Lung microvascular endothelial cell (primary cell): ENCODE measurements around the gene ABCG8. TPM values are rescaled to one million over a fixed set of nuclear protein-coding genes. Genes with fewer than 3 reads are reported as not detected.

ENCODE experiments used
- DNase-seq, 2 donors: peaks; one replicate each; pipeline versions ENCODE4 v3.0.0 to v3.0.0-alpha.2; 2010; ENCODE audit warnings: low read depth in 2 of 2
- total RNA-seq: library from RNA; depleted of rRNA; stranded (reverse); fragments of >200 nt; gene quantifications from 2 replicates; pipeline ENCODE4 v1.2.1, GENCODE V29; 2014

ABCG8 gene
- not detected in 2 replicates for total RNA-seq

DNA sequence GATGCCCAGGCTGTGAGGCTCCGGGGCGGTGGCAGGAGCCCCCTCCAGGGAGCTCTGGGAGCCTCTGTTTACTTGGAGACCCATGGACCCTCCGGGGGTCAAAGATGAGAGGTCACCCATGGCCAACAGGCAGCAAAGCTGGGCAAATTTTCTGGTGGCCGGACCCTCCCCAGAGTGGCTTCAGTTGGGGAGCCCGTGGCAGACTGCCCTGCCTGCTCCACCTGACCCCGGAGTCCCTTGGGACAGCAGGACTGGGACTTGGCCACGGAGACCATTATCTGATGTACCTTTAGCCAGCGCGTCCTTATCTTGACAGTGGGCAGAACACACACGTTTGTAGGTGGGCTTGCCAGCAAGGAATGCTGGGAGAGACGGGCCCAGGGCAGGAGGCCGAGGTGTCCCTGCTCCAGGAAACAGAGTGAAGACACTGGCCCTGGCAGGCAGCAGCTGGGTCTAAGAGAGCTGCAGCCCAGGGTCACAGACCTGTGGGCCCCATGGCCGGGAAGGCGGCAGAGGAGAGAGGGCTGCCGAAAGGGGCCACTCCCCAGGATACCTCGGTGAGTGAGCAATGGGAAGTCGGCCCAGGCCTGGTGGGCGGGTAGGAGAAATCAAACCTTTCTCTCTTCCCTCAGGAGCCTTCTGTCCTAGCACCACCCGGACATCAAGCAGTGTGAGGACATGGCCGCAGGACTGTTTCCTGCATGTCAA is at the start of gene ABCG8, which contains the start of gene ABCG5:
Gene ABCG8 (plus strand): TSS at position 412 of the 708 bp plus-strand sequence. CDS start 83 bp downstream, at position 495.
Gene ABCG5 (minus strand): TSS at position 280 of the 708 bp plus-strand sequence. CDS start 160 bp downstream, at position 120.
- DNase-seq: no peak

GRCh38 chr2:43790147-43790546 is 48.6 kb upstream of the ABCG8 start:
- no peak for DNase-seq

DNA sequence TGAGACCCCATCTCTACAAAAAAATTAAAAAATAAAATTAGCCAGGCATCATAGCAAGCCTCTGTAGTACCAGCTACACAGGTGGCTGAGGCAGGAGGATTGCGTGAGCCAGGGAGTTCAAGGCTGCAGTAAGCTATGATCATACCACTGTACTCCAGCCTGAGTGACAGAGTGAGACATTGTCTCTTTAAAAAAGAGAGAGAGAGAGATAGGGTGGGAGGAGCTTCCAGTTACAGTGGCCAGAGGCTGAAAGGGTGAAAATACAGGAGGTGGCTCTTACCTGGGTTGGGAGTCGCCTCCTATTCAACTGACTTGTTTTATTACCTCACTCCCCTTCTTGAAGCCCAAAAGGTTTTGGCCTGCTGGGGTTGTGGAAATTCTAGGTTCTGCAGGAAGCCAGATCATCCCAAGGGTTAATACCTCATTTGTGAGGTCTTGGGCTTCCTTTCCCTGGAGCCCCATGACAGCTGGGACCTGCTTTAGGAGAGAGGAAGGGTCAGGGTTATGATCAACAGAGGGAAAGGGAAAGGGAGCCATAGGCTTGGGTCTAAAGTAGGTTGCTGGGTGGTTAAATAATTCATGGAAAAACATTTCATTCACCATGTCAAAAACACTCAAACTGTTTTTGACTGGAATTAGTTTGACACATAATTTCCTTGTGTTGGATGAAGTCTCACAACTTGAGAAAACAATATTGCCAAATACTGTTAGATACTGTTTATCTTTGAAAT is 47.6 kb upstream of the ABCG8 start:
- DNase-seq: no peak

DNA sequence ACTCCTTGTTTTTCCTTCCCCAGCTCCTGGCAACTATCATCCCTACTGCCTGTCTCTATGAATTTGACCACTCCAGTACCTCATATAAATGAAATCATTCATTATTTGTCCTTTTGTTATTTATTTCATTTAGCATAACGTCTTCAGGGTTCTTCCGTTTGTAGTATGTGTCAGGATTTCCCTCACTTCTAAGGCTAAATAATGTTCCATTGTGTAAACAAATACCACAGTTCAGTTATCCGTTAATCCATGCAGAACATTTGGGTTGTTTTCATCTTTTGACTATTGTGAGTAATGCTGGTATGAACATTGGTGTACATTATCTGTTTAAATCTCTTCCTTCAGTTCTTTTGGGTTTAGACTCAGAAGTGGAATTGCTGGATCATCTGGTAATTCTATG is 46.1 kb upstream of the ABCG8 start:
- peak in 1 of 2 donors; percentile 2 for DNase-seq

GRCh38 chr2:43794956-43795355 is 43.8 kb upstream of the ABCG8 start:
- DNase-seq: no peak

DNA sequence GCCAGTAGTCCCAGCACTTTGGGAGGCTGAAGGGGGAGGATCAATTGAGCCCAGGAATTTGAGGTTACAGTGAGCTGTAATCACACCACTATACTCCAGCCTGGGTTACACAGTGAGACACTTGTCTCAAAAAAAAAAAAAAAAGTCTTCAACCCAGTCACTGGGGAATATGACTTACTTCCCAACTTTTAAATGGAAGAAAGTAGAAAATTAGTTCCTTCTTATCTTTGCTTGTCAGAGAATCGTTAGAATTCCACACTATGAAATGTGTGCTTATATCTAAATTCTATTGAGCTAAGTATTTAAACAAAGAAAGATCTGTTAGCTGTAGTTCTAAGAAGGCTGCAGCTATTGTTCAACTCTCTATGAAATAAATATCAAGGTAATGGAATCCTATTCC is 42.6 kb upstream of the ABCG8 start:
- DNase-seq: no peak

DNA sequence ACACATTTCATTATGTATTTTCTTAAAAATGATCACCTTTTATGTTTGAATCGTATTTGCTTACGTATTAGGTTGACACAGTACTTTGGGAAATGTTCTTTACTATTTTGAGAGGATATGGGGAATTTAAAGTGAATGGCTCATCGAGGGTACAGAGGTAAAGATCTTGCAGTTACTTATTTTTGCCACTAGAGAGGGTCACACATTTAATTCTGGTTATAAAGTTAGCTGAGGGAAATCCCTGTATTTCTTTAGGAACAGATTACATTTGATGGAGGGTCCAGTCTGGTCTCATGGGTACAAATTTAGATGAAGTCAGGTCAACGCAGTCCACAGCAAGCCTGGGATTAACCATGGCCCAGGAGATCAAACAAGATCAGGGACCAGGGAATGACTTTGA is 40.5 kb upstream of the ABCG8 start:
- no peak for DNase-seq

GRCh38 chr2:43800894-43801293 is 37.9 kb upstream of the ABCG8 start:
- DNase-seq: no peak

DNA sequence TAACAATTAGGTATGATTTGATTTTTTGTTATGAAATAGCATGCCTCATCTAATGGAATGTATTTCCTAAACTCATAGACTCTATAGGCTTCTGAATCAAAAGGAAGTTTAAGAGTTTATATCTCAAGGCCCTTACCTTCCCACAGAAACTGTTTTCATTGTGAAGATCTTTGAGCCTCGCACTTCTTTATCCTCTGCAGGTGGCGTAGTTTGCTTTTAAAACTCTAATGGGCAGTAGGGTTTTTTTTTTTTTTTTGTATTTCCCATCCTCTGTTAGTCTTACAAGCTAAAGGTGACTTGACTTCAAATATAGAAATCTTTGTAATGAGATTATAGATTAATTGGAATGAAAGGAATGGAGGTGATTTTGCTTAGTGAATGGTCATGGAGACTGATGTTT is 36.6 kb upstream of the ABCG8 start:
- no peak for DNase-seq

GRCh38 chr2:43803113-43803512 is 35.7 kb upstream of the ABCG8 start:
- no peak for DNase-seq

DNA sequence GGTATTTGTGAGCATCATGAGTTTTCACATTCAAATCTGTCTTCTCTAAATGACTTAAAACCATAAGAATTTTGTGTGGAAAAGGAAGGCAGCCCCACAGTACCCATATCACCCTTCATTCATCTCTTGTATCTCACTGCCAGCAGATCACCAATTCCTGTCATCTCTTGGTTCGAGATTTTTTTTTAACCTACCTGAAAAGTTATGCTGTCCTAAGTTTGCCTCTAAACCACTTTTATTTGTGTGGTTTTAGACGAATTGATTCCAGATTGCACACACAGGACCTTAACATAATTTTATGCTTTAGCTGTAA is 32.1 kb upstream of the ABCG8 start:
- DNase-seq: no peak

- DNase-seq: no peak
These were observed 28.3 kb upstream of the ABCG8 start for GRCh38 chr2:43810452-43810851.

DNA sequence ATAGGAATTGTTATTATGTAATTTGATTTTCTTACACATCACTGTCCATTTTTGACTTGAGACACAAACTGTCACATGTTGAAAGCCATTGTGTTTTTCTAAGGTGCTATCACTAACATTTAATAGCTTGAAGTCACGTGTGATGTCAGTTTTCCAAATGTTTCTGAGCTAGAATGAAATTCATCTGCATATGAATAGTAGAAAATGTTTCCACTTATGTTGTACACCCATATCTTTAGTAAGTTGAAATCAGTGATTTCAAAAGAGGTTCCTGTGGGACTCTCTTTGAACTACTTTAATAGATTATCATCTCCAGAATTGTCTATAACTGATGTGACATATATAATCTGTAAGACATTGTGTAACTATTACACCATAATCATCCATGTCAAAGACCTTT is 27.9 kb upstream of the ABCG8 start:
- DNase-seq: no peak

GRCh38 chr2:43812006-43812405 is 26.8 kb upstream of the ABCG8 start:
- DNase-seq: no peak

GRCh38 chr2:43812947-43813346 is 25.8 kb upstream of the ABCG8 start:
- DNase-seq: no peak

DNA sequence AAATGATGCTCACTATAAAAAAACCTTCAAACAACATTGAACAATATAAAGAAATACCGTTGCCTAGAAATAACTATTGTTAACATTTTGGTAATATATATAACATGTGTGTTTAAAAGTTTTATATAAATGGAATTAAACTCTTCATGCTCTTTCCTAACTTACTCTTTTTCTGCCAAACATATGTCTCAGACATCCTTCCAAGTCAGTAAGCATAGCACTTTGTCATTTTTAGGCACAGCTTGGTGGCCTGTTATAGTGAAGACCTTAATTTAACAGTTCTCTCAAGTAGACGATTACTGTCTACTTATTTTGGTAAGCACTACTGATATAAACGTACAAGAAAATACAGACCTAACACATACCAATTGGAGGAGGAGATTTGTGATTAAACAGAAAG is 24.1 kb upstream of the ABCG8 start:
- DNase-seq: no peak

DNA sequence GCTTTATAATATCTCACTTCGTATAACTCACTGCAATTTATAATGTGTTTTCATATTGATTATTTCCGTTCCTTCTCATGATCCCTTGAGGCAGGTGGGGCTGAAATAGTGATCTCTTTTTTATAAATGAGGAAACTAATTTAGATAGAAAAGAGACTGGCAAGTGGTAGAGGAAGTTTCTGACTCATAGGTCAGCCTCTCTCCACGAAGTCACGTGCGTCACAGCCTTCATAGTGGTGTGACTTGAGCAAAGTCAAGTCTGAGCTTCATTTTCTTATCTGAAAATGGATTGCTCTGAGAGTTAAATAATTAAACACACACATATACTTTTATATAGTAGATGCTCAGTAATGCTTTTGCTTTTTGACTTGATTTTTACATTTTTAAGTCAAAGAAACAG is 20.0 kb upstream of the ABCG8 start:
- peak; percentile 11 to 84 for DNase-seq

DNA sequence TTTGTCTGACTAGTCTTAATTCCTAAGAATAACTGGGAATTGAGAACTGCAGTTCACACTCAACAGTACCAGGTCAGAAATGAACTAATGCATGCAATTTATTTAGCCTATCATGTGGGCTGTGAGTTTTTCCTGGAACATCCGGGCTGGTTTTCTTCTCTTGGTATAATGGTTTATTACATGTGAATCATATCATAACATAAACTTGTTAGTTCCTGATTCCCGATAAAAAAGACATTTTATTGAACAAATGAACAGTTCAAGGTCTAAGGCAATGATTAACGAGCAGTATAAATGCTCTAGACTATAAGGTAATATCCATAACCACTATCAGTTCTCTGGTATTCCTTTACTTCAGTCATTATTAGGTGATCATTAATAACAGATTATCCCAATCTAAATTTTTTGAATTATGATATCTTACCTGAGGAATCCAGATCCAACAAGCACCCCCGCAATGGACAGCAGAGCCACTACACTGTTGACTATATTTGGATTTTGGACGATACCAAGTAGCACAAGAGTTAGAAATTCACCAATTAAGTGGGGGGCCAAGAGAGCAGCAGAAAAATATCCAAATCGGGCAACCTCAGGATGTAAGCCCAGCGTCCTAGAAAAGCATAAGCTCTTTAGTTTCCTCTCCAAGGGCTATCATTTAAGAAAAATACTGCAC is 19.1 kb upstream of the ABCG8 start:
- no peak for DNase-seq

DNA sequence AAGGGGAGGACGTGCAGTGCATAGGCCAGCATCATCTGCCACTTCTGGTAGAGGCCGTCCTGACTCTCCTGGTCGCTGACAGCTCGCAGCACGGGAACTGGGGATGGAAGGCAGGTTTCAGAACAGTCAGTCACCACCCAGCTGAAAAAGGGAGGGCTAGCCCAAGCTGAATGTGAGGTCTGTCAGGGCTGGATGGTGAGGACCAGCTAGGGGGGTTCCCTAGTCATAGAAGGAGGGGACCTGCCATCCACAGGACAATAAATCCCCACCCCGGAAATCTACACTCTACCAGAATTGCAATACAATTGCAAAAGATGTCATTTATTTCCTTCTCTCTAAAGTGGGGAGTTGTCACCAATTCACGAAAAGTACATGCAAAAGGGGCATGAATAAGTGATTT is 15.9 kb upstream of the ABCG8 start:
- DNase-seq: no peak

GRCh38 chr2:43823751-43824150 is 15.0 kb upstream of the ABCG8 start:
- DNase-seq: no peak

GRCh38 chr2:43824512-43824911 is 14.3 kb upstream of the ABCG8 start:
- no peak for DNase-seq

DNA sequence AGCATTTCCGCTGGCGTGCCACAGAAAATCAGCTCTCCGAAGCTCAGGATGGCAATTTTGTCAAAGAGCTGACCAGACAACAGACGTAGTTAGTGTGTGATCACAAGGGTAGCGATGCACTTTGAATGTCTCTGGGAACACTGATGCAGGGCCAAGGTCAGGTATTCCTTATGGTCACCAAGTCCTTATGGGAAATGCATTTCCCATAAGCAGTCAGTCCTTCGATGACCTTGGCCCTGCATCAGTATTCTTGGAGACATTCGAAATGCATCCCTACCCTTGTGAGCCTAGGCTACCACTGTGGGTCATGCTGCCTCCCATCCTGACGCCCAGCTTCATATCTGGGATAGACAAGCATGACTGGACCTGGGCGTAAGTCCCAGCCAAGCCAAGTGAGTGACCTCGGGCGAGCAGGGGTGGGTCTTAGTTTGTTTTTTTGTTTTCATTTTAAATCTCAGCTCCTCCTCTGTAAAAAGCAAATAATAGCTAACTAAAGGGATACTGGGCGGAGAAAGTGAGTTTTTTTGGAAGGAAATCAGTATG is 13.7 kb upstream of the ABCG8 start:
- DNase-seq: no peak
